Thymus (tissue), 11 donors: ENCODE results near the gene PNMA6F. TPM values are rescaled to one million over a fixed set of nuclear protein-coding genes. Genes with fewer than 3 reads are reported as not detected.
"Not testable (repeated sequence)": the region's sequence is repeated elsewhere in the genome, so short reads cannot be mapped to it uniquely, and the experiment has no call there.

Experiments
- DNase-seq, 9 donors: peaks; one replicate each; pipeline ENCODE4 v3.0.0-alpha.2; 2013; ENCODE audit warnings: low spot score in 9 of 9, low read depth in 6 of 9, missing footprints in 1 of 9
- H3K27ac ChIP-seq, 2 donors: one replicate each; pipeline ENCODE4 v1.5.1; 2013; ENCODE audit warnings: control low read depth in 1 of 2, low read depth in 1 of 2, low read length in 1 of 2, mild to moderate bottlenecking in 1 of 2, moderate library complexity in 1 of 2
- H3K27me3 ChIP-seq, 2 donors: one replicate each; pipeline ENCODE4 v1.5.1; 2013; ENCODE audit warnings: low read length in 1 of 2; ENCODE audit not compliant: control insufficient read depth in 2 of 2, insufficient read depth in 1 of 2
- H3K36me3 ChIP-seq, 2 donors: one replicate each; pipeline ENCODE4 v1.5.1; 2013; ENCODE audit warnings: low read length in 1 of 2, mild to moderate bottlenecking in 1 of 2, moderate library complexity in 1 of 2; ENCODE audit not compliant: control insufficient read depth in 2 of 2, insufficient read depth in 2 of 2
- H3K4me1 ChIP-seq, 2 donors: one replicate each; pipeline ENCODE4 v1.5.1; 2013; ENCODE audit warnings: low read length in 2 of 2; ENCODE audit not compliant: control insufficient read depth in 2 of 2, insufficient read depth in 2 of 2
- H3K4me3 ChIP-seq, 2 donors: one replicate each; pipeline ENCODE4 v1.5.1; 2013; ENCODE audit warnings: low read length in 2 of 2, control low read depth in 1 of 2, mild to moderate bottlenecking in 1 of 2
- H3K9me3 ChIP-seq, 2 donors: one replicate each; pipeline ENCODE4 v1.5.1; 2013; ENCODE audit warnings: low read length in 1 of 2, mild to moderate bottlenecking in 1 of 2; ENCODE audit not compliant: control insufficient read depth in 2 of 2, insufficient read depth in 1 of 2
- WGBS: extraction: QIAGEN DNeasy Blood & Tissue Kit; methylation state at CpG from one replicate; pipeline ENCODE4 v1.1.7; 2013; 5-methylcytosine and 5-hydroxymethylcytosine counted together
- polyA plus RNA-seq: library from polyadenylated mRNA; stranded (reverse); fragments of 200-250 nt; gene quantifications from one replicate; pipeline ENCODE4 v1.2.3, GENCODE V29; 2013
- total RNA-seq: library from RNA; stranded (reverse); fragments of 120-200 nt; gene quantifications from one replicate; pipeline ENCODE4 v1.2.4, GENCODE V29; 2013
- donor health status: healthy.

Gene PNMA6F
- total and polyA plus RNA-seq, 2 donors, result under 0.01 to 0.02 TPM

- H3K4me3 ChIP-seq, result no peak overlapping the region
- DNase-seq, result no peak
- no peaks in the 10 kb centered on the region for H3K36me3 ChIP-seq
- no peaks in the 10 kb centered on the region for H3K27me3 ChIP-seq
- H3K4me1 ChIP-seq, result peaks cover 0 to 3% of the 10 kb centered on the region in 2 donors
- WGBS, result 76% methylated on average over 1 of the region's 1 CpG
- H3K27ac ChIP-seq, result no peak overlapping the region
- H3K9me3 ChIP-seq, result no peaks in the 10 kb centered on the region
Observed at GRCh38 chrX:153297376-153297775, 24.2 kb downstream of the PNMA6F start.

- H3K27me3 ChIP-seq, H3K4me1 ChIP-seq, H3K9me3 ChIP-seq, H3K27ac ChIP-seq, H3K36me3 ChIP-seq, H3K4me3 ChIP-seq: not testable (repeated sequence)
- peak in 1 of 9 donors; percentile 6 for DNase-seq
- WGBS, result 61% methylated on average over 3 of the region's 8 CpGs
Observed at GRCh38 chrX:153293485-153294071, 28.0 kb downstream of the PNMA6F start.

- H3K27ac ChIP-seq, H3K4me1 ChIP-seq, H3K27me3 ChIP-seq, DNase-seq, H3K9me3 ChIP-seq, H3K4me3 ChIP-seq, H3K36me3 ChIP-seq: not testable (repeated sequence)
- WGBS, result no CpG with 5 or more reads among the region's 2 CpGs
Observed at GRCh38 chrX:153288807-153289206, 32.8 kb downstream of the PNMA6F start.

- not testable (repeated sequence) for H3K4me3 ChIP-seq, H3K27me3 ChIP-seq, H3K9me3 ChIP-seq, H3K4me1 ChIP-seq, H3K36me3 ChIP-seq, DNase-seq, H3K27ac ChIP-seq
- WGBS, result no CpG with 5 or more reads among the region's 8 CpGs
Observed at GRCh38 chrX:153285678-153286077, 35.9 kb downstream of the PNMA6F start.

GRCh38 chrX:153283982-153284381 is 37.6 kb downstream of the PNMA6F start:
- not testable (repeated sequence) for H3K27me3 ChIP-seq, H3K36me3 ChIP-seq, H3K4me1 ChIP-seq, H3K4me3 ChIP-seq, H3K27ac ChIP-seq, DNase-seq, H3K9me3 ChIP-seq
- 83% methylated on average over 6 of the region's 8 CpGs for WGBS

GRCh38 chrX:153281784-153282183 is 39.8 kb downstream of the PNMA6F start:
- not testable (repeated sequence) for DNase-seq, H3K9me3 ChIP-seq, H3K36me3 ChIP-seq, H3K4me3 ChIP-seq, H3K27me3 ChIP-seq, H3K27ac ChIP-seq, H3K4me1 ChIP-seq
- no CpG with 5 or more reads among the region's 3 CpGs for WGBS

GRCh38 chrX:153279304-153279703 is 42.3 kb downstream of the PNMA6F start:
- H3K36me3 ChIP-seq, H3K27ac ChIP-seq, H3K4me3 ChIP-seq, H3K9me3 ChIP-seq, H3K4me1 ChIP-seq, DNase-seq, H3K27me3 ChIP-seq: not testable (repeated sequence)
- WGBS, result no CpG with 5 or more reads among the region's 8 CpGs

- not testable (repeated sequence) for H3K27ac ChIP-seq, DNase-seq
- WGBS, result 94% methylated on average over 10 of the region's 14 CpGs
Observed at GRCh38 chrX:153276049-153276448, 45.5 kb downstream of the PNMA6F start.

GRCh38 chrX:153275418-153275817 is 46.1 kb downstream of the PNMA6F start:
- DNase-seq, H3K27ac ChIP-seq, H3K9me3 ChIP-seq, H3K4me3 ChIP-seq, H3K27me3 ChIP-seq, H3K4me1 ChIP-seq, H3K36me3 ChIP-seq: not testable (repeated sequence)
- 94% methylated on average over 3 of the region's 16 CpGs for WGBS

More at GRCh38 chrX:153276049-153276448, 45.5 kb downstream of the PNMA6F start:
- H3K9me3 ChIP-seq, H3K4me3 ChIP-seq, H3K4me1 ChIP-seq, H3K36me3 ChIP-seq, H3K27me3 ChIP-seq: not testable (repeated sequence)

- not testable (repeated sequence) for H3K4me1 ChIP-seq, H3K9me3 ChIP-seq, H3K27me3 ChIP-seq, DNase-seq, H3K27ac ChIP-seq, H3K4me3 ChIP-seq, H3K36me3 ChIP-seq
- 97% methylated on average over 14 of the region's 21 CpGs for WGBS
Observed at GRCh38 chrX:153272584-153272983, 49.0 kb downstream of the PNMA6F start.
